GM12865 (cell line): ENCODE measurements around the gene EFCAB11.
A peak's percentile ranks its signal among the peaks of the same experiment; 100 is the strongest.

ENCODE experiments used
- DNase-seq: peaks from one replicate; pipeline ENCODE4 v3.0.0; 2010; ENCODE audit warnings: low read depth
- H3K4me3 ChIP-seq: 2 replicates; pipeline ENCODE4 v1.5.1; 2011; ENCODE audit warnings: mild to moderate bottlenecking, low read depth, low read length, control low read depth
- TF ChIP-seq, protein P1 (sequence below): IDR thresholded peaks from 2 replicates; pipeline ENCODE4 v1.5.1; 2011; ENCODE audit warnings: low read length, control low read depth, low read depth, inconsistent platforms; ENCODE audit not compliant: insufficient read depth; ENCODE audit errors: missing control alignments

Gene EFCAB11

DNA sequence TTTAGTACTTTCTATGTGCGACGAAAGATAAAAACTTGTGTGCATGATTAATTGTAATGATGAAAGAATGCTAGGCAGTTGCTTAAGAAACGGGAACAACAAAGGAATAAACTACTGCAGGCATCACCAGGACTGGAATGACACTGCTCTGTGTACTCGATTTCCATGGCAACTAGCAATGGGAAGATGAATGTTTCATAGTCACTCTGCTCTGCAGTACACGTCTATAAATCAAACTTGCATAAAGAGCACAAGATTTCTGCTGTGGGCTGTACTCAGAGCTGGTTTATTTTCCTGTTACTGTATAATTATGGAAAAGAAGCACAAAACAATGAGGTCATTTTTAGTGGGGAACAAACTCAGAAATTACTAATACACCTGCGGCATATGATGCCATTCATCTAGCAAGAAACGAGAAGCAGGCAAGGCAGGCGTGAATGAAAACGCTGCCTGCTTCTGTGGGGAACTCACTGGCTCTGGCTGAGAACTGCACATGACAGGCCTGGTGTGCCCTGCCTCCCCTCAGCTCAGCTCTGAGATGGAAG, 41.8 kb downstream of the EFCAB11 start:
- TF ChIP-seq, protein P1, sequence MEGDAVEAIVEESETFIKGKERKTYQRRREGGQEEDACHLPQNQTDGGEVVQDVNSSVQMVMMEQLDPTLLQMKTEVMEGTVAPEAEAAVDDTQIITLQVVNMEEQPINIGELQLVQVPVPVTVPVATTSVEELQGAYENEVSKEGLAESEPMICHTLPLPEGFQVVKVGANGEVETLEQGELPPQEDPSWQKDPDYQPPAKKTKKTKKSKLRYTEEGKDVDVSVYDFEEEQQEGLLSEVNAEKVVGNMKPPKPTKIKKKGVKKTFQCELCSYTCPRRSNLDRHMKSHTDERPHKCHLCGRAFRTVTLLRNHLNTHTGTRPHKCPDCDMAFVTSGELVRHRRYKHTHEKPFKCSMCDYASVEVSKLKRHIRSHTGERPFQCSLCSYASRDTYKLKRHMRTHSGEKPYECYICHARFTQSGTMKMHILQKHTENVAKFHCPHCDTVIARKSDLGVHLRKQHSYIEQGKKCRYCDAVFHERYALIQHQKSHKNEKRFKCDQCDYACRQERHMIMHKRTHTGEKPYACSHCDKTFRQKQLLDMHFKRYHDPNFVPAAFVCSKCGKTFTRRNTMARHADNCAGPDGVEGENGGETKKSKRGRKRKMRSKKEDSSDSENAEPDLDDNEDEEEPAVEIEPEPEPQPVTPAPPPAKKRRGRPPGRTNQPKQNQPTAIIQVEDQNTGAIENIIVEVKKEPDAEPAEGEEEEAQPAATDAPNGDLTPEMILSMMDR: no peak
- DNase-seq: no peak

DNA sequence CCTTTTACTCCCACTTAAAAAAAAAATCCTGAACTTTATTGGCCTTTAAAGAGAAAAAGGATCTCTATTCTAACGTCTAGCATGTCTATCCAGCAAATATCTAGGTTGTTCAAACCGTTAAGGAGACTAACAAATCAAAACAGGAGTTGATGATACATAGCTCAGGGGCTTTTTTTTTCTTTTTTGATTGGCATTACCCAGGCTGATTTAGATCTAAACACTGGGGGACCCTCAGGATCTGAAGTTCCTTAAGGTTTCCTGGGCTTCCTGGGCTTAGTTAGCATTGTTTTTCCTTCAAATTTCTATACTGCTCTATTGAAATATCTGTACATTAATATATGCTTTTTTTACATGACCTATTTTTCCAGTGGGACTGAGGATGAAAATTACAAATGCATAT, 42.3 kb downstream of the EFCAB11 start:
- TF ChIP-seq, protein P1: no peak
- DNase-seq: no peak
- no peak overlapping the region for H3K4me3 ChIP-seq

More for the DNA sequence above, 41.8 kb downstream of the EFCAB11 start:
- H3K4me3 ChIP-seq: no peak overlapping the region

DNA sequence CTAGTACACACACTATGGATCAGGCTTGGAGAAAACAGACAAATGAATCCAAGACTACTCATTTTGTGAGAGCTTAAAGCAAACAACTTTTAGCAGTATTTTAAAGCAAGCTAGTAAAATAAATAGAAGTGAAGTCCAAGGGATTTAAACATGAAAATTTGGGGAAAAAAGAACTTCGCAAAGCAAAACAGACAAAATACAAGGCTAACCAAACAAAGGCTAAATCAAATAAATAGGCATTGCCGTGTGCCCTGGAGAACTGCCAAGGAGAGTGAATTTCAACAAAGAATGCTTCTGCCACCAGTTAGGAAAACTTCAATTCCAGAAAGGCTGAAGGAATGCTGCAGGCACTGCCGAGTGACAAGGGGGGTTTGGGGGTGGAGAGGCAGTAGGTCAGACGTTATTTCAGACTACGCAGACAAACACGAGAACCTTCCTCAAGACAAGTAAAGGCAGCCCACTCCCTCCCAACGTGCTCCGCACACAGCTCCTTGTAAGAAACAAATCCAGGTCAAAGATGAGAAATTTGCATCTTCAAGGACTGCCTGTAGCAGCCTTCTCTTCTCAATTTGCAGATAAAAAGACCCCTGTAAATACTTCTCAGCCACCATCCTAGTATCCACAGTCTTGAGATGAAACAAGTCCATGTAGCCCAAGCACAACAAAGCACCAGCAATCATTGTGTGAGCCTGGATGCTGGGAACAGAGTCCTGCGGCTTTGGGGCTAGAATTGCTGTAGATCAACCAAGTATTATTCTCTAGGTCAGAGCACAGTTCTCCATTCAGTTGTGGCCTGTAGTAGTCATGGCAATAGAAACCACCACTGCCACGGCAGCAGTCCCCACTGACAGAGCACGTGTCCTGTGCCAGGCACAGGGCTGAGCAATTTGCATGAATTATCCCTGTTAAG, 43.3 kb downstream of the EFCAB11 start:
- peak; percentile 29 for DNase-seq
- H3K4me3 ChIP-seq: no peak overlapping the region
- TF ChIP-seq, protein P1: no peak

DNA sequence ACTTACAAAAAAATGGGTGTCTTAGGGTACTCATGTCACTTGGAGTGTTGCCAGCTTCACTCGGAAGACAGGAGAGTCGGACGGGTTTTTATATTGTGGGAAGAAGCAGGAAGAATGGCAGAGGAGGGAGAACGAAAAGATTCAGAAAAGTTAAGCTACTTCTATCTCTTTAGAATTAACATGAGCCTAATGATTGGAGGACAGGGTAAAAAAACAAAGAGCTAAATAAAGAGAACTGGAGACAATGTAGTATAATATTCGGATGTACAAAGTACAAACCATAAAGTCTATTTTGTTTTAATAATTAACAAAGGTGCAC, 43.9 kb downstream of the EFCAB11 start:
- TF ChIP-seq, protein P1: no peak
- H3K4me3 ChIP-seq: no peak overlapping the region
- no peak for DNase-seq

DNA sequence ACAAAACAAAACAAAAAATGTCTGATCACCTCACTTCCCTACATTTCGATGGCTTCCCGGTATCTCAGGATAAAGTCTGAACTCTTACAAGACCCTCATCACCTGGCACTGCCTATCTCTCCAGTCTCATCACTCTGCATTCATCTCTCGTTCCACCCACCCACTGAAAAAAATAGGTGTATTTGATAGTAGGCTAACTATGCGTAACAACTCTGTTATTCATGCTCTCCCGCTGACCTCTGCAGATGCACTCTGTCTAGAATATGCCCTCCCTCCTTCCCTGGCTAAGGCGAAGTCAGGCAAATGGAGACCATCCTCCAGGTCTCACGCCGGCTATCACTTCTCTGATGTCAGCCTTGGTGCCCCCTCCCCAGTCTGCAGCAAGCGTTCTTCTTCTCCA, 44.9 kb downstream of the EFCAB11 start:
- DNase-seq: no peak
- TF ChIP-seq, protein P1: no peak
- no peak overlapping the region for H3K4me3 ChIP-seq

DNA sequence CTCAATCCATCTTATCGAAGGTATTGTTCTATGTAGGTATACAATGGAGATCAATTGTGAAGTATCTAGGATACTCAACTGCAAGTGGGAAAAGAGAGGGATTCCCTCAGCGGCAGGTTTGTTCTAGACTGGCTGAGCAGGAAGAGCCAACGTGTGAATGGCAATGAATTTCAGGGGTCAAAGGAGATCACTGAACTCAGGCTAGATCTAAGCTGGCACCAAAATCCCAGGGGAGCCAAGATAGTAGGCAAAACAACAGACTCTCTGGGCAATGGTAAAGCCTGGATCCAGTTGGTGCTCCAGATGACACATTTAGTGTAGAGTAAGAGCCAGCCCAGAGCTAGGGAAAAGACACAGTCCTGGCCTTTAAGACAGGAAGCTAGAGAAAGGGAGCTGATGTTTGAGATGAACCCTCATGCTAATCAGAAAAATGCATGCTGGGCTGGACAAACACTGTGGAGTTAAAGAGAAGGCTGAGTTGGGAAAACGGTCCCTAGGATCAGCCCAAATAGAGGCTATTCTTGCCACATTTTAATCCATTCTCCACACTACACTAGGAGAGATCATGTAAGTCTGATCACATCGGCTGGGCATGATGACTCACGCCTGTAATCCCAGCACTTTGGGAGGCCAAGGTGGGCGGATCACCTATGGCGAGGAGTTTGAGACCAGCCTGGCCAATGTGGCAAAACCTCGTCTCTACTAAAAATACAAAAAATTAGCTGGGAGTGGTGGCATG, 45.6 kb downstream of the EFCAB11 start:
- TF ChIP-seq, protein P1: no peak
- no peak for DNase-seq
- H3K4me3 ChIP-seq: no peak overlapping the region

DNA sequence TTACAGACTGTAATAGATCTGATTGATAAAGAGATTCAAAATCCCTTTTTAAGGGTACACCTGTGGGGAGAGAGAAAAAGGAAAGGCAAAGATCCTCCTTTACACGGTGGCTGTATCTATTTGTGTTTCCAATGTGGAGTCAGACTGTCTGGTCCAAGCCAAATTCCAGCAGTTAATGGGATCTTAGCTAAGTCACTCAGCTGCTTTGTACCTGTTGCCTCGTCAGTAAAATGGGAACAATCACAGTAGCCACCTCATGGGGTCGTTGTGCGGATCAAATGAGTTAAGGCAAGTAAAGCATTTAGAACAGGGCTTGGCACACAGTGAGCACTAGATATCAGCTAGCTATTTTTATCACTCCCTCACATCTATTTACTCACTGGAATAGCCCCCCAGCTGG, 46.9 kb downstream of the EFCAB11 start:
- DNase-seq: no peak
- TF ChIP-seq, protein P1: no peak
- no peak overlapping the region for H3K4me3 ChIP-seq
